NT2/D1 (cell line): ENCODE data around the gene POSTN.

Experiments
- SUZ12 ChIP-seq: IDR thresholded peaks from 2 replicates; pipeline ENCODE4 v1.6.1; 2011; ENCODE audit not compliant: insufficient read length, insufficient read depth; ENCODE audit errors: extremely low read depth
- YY1 ChIP-seq: IDR thresholded peaks from 2 replicates; pipeline ENCODE4 v1.6.1; 2011; ENCODE audit not compliant: insufficient read length, insufficient read depth
- ZNF274 ChIP-seq: IDR thresholded peaks from 2 replicates; pipeline ENCODE4 v1.6.1; 2011; ENCODE audit warnings: mild to moderate bottlenecking, low read depth, low read length

GRCh38 chr13:37535501-37535900, 63.1 kb downstream of the POSTN start:
- TF ChIP-seq YY1 (no peak), SUZ12 (no peak), ZNF274 (no peak)
